H1 (cell line): ENCODE measurements around the gene OR10G3.

ENCODE experiments used
- CBX8 ChIP-seq: fragments of 300-800, 300-1000 bp; sonication (generic); IDR thresholded peaks from 2 replicates; pipeline ENCODE4 v1.7.1; 2016; ENCODE audit warnings: low read depth, low read length, borderline replicate concordance
- CTCF ChIP-seq, 3 experiments: IDR thresholded peaks; 1 replicate in 2 of 3; 2 replicates in 1 of 3; pipeline versions ENCODE4 v1.5.1 to v1.6.1; 2011; ENCODE audit warnings: low read length in 3 of 3, mild to moderate bottlenecking in 3 of 3, inconsistent platforms in 2 of 3, low read depth in 1 of 3, moderate library complexity in 1 of 3; ENCODE audit not compliant: insufficient read depth in 1 of 3; ENCODE audit errors: control extremely low read depth in 1 of 3
- EZH2 ChIP-seq: fragments of 200-600 bp; sonication (generic); IDR thresholded peaks from 2 replicates; pipeline ENCODE4 v1.7.1; 2012; ENCODE audit warnings: low read depth, mild to moderate bottlenecking, moderate library complexity, low read length, inconsistent platforms; ENCODE audit not compliant: severe bottlenecking
- MAX ChIP-seq: IDR thresholded peaks from 2 replicates; pipeline ENCODE4 v1.6.1; 2012; ENCODE audit warnings: inconsistent platforms
- NANOG ChIP-seq: IDR thresholded peaks from 2 replicates; pipeline ENCODE4 v1.6.1; 2011; ENCODE audit warnings: low read length, low read depth, mild to moderate bottlenecking, inconsistent platforms; ENCODE audit not compliant: insufficient read depth, poor library complexity, severe bottlenecking
- POLR2AphosphoS5 ChIP-seq: IDR thresholded peaks from 2 replicates; pipeline ENCODE4 v1.6.1; 2011; ENCODE audit warnings: low read depth, low read length
- RAD21 ChIP-seq, 2 experiments: IDR thresholded peaks in 1 of 2; conservative IDR thresholded peaks in 1 of 2; 2 replicates each; pipeline ENCODE4 v1.6.1; 2011; ENCODE audit warnings: low read depth in 2 of 2, low read length in 2 of 2, improper control_type of control experiment in 1 of 2, inconsistent platforms in 1 of 2, mild to moderate bottlenecking in 1 of 2, moderate library complexity in 1 of 2
- SP1 ChIP-seq: IDR thresholded peaks from 2 replicates; pipeline ENCODE4 v1.6.1; 2011; ENCODE audit warnings: low read depth, low read length
- TCF12 ChIP-seq: IDR thresholded peaks from 2 replicates; pipeline ENCODE4 v1.6.1; 2011; ENCODE audit warnings: low read depth, mild to moderate bottlenecking, low read length

DNA sequence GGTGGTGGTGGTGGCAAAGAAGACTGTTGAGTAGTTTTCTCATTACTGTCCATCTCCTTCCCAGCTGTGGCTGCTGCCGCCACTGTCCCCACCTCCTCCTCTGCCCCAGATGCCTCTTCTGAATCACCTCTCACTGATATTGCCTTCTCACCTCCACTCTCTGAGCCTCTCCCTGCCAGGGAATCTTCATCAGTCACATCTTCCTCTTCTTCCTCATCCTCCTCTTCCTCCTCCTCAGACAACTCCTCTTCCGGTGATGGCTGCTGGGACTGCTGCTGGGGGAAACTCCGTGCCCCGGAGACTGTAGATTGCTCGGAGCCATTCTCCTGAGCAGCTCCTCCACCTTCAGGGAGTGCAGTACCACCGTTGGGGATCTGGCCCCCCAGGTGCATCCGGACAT, 56.7 kb downstream of the OR10G3 start:
- no peak for TF ChIP-seq CTCF (IDR thresholded peaks at IDR 0.05; ENCODE audit: control extremely low read depth in 1 of 3, insufficient read depth in 1 of 3, low read depth in 1 of 3, low read length in 3 of 3)
- TF ChIP-seq SP1 = no peak
- no peak for TF ChIP-seq RAD21 (IDR thresholded peaks at IDR 0.05 in 1 of 2, conservative IDR thresholded peaks at IDR 0.05 in 1 of 2; ENCODE audit: low read depth in 2 of 2, low read length in 2 of 2)
- TF ChIP-seq MAX = no peak
- no peak for TF ChIP-seq EZH2
- TF ChIP-seq POLR2AphosphoS5 = no peak
- TF ChIP-seq NANOG = no peak
- no peak for TF ChIP-seq CBX8
- no peak for TF ChIP-seq TCF12
